Endothelial cell of umbilical vein (primary cell): ENCODE data around the gene CELSR1. TPM values are rescaled to one million over a fixed set of nuclear protein-coding genes. Genes with fewer than 3 reads are reported as not detected.

ENCODE experiments used
- BruUV-seq: library from RNA; stranded (reverse); fragments of 400-500 nt; replicated peaks from 2 replicates; lab custom pipeline; 2021; lab: Mats Ljungman, UMichigan
- CTCF ChIA-PET: fragments of 300-600, 350-600 bp; sonication (Branson Sonifier 250); formaldehyde crosslinking; loops from one replicate; lab custom pipeline; 2021; ENCODE audit warnings: antibody characterized with exemption, inconsistent platforms; lab: Charles Lee
- POLR2A ChIA-PET: fragments of 300-600, 350-600 bp; sonication (Branson Sonifier 250); formaldehyde crosslinking; loops from one replicate; lab custom pipeline; 2021; ENCODE audit warnings: antibody characterized with exemption, inconsistent platforms; lab: Charles Lee
- DNase-seq: peaks from one replicate; pipeline ENCODE4 v3.0.0-alpha.2; 2011; ENCODE audit warnings: low read depth, low spot score
- FAIRE-seq: peaks from 2 replicates; lab custom pipeline; 2011; peaks lifted over from hg19 to GRCh38; lab: Jason Lieb, UNC
- H2AFZ ChIP-seq: 2 replicates; pipeline ENCODE4 v1.6.0; 2012; ENCODE audit warnings: low read depth, low read length, control low read depth, inconsistent platforms
- H3K27ac ChIP-seq: 2 replicates; pipeline ENCODE4 v1.5.1; 2011; ENCODE audit warnings: low read depth, mild to moderate bottlenecking, control low read depth, low read length, moderate library complexity; ENCODE audit not compliant: insufficient read depth
- H3K27me3 ChIP-seq, 2 experiments: 2 replicates each; pipeline versions ENCODE4 v1.6.0 to v1.6.1; 2011; ENCODE audit warnings: low read length in 2 of 2, mixed read lengths in 1 of 2; ENCODE audit not compliant: control insufficient read depth in 2 of 2, insufficient read depth in 2 of 2
- H3K36me3 ChIP-seq, 2 experiments: 2 replicates in 1 of 2; 3 replicates in 1 of 2; pipeline ENCODE4 v1.5.1; 2011; ENCODE audit warnings: low read length in 2 of 2, mild to moderate bottlenecking in 1 of 2, moderate library complexity in 1 of 2; ENCODE audit not compliant: control insufficient read depth in 2 of 2, insufficient read depth in 2 of 2; ENCODE audit errors: extremely low read depth in 1 of 2
- H3K4me1 ChIP-seq: 3 replicates; pipeline ENCODE4 v1.5.1; 2011; ENCODE audit warnings: mild to moderate bottlenecking, low read length; ENCODE audit not compliant: control insufficient read depth, insufficient read depth; ENCODE audit errors: extremely low read depth
- H3K4me2 ChIP-seq: 2 replicates; pipeline ENCODE4 v1.6.1; 2011; ENCODE audit warnings: low read length, control low read depth, mixed read lengths; ENCODE audit not compliant: insufficient read depth
- H3K4me3 ChIP-seq, 3 experiments: fragments of 200-600 bp in 1 of 3; sonication (generic), shearing (Covaris generic) in 1 of 3; replicated peaks in 1 of 3; 2 replicates each; pipeline ENCODE4 v1.5.1; 2011 to 2016; ENCODE audit warnings: control low read depth in 3 of 3, low read length in 3 of 3, mild to moderate bottlenecking in 2 of 3, inconsistent platforms in 1 of 3, low read depth in 1 of 3, moderate library complexity in 1 of 3; ENCODE audit not compliant: insufficient read depth in 1 of 3
- H3K79me2 ChIP-seq: 2 replicates; pipeline ENCODE4 v1.6.0; 2012; ENCODE audit warnings: low read length, inconsistent platforms; ENCODE audit not compliant: control insufficient read depth, insufficient read depth
- H3K9ac ChIP-seq: replicated peaks from 2 replicates; pipeline ENCODE3; 2011; ENCODE audit warnings: low read length, control low read depth; ENCODE audit not compliant: insufficient read depth; ENCODE audit errors: extremely low read depth
- H3K9me1 ChIP-seq: replicated peaks from 3 replicates; pipeline ENCODE4 v1.6.0; 2011; ENCODE audit warnings: mild to moderate bottlenecking, low read length; ENCODE audit not compliant: control insufficient read depth, insufficient read depth; ENCODE audit errors: extremely low read depth
- H3K9me3 ChIP-seq: replicated peaks from 2 replicates; pipeline ENCODE4 v1.5.1; 2012; ENCODE audit warnings: low read length, inconsistent platforms; ENCODE audit not compliant: control insufficient read depth, insufficient read depth
- H4K20me1 ChIP-seq: replicated peaks from 2 replicates; pipeline ENCODE3; 2011; ENCODE audit warnings: mild to moderate bottlenecking, low read length; ENCODE audit not compliant: control insufficient read depth, insufficient read depth; ENCODE audit errors: extremely low read depth
- CTCF ChIP-seq, 2 donors: IDR thresholded peaks; 1 replicate in 1 of 2; 2 replicates in 1 of 2; pipeline ENCODE4 v1.5.1; 2011; ENCODE audit warnings: low read length in 2 of 2, mild to moderate bottlenecking in 2 of 2, moderate library complexity in 2 of 2, control low read depth in 1 of 2, inconsistent platforms in 1 of 2, low read depth in 1 of 2; ENCODE audit not compliant: insufficient read depth in 1 of 2; ENCODE audit errors: extremely low read depth in 1 of 2
- EZH2 ChIP-seq: IDR thresholded peaks from 2 replicates; pipeline ENCODE4 v1.6.1; 2012; ENCODE audit warnings: borderline replicate concordance, low read depth, mild to moderate bottlenecking, moderate library complexity, low read length, inconsistent platforms; ENCODE audit not compliant: severe bottlenecking
- GATA2 ChIP-seq: IDR thresholded peaks from 2 replicates; pipeline ENCODE4 v1.7.0; 2011; ENCODE audit warnings: low read depth, mild to moderate bottlenecking, moderate library complexity, mixed read lengths, low read length; ENCODE audit not compliant: insufficient read length, insufficient read depth
- MAX ChIP-seq: IDR thresholded peaks from 2 replicates; pipeline ENCODE4 v1.6.1; 2011; ENCODE audit not compliant: insufficient read depth, insufficient read length
- MYC ChIP-seq: IDR thresholded peaks from one replicate; pipeline ENCODE4 v1.6.1; 2011; ENCODE audit warnings: mild to moderate bottlenecking, low read depth, low read length
- POLR2A ChIP-seq: IDR thresholded peaks from 2 replicates; pipeline ENCODE4 v1.6.1; 2012; ENCODE audit warnings: low read depth, mild to moderate bottlenecking, control low read depth, low read length
- POLR2AphosphoS5 ChIP-seq: IDR thresholded peaks from 2 replicates; pipeline ENCODE4 v1.6.1; 2012; ENCODE audit warnings: low read depth, mild to moderate bottlenecking, control low read depth, low read length, moderate library complexity; ENCODE audit not compliant: insufficient read depth
- dilution Hi-C: fragments of 300-500 bp; cut with MboI; formaldehyde crosslinking; loops from one replicate; pipeline ENCODE4 v1.15.0; 2019; ENCODE audit warnings: low sequenced_read_pairs; ENCODE audit not compliant: extremely low pct_ligation_motif_present
- intact Hi-C: fragments of 100-400 bp; cut with micrococcal nuclease; formaldehyde crosslinking; loops from one replicate; pipeline ENCODE4 v1.10.0; 2022
- polyA plus RNA-seq, 4 experiments: library from polyadenylated mRNA; depleted of rRNA in 3 of 4; stranded (reverse) in 3 of 4; unstranded in 1 of 4; fragments of >200 nt; gene quantifications; 2 replicates each; pipeline versions ENCODE4 v1.2.1 to v1.2.3, GENCODE V29; 2011 to 2012; ENCODE audit warnings: missing spikeins in 1 of 4
- total RNA-seq: library from RNA; stranded (reverse); gene quantifications from 2 replicates; pipeline ENCODE4 v1.2.3, GENCODE V29; 2021

The CELSR1 gene
- total and polyA plus RNA-seq, 2 donors (not counting 3 experiments of a cell fraction or from before 2014, with no cell fraction given), result 3.7 to 5.4 TPM

- H3K79me2 ChIP-seq, result no peaks in the 10 kb centered on the region
- H3K9me3 ChIP-seq, result no peaks in the 10 kb centered on the region
- dilution Hi-C loops (no loop called here), intact Hi-C loops (no loop called here)
- no peaks in the 10 kb centered on the region for H3K4me1 ChIP-seq
- H3K36me3 ChIP-seq, result peaks cover 19 to 57% of the 10 kb centered on the region in 2 experiments
- no peak overlapping the region for H3K4me2 ChIP-seq
- no peak overlapping the region for H2AFZ ChIP-seq
- no peaks in the 10 kb centered on the region for H4K20me1 ChIP-seq
- H3K4me3 ChIP-seq, result no peak overlapping the region
- no peaks in the 10 kb centered on the region for H3K9me1 ChIP-seq
- H3K9ac ChIP-seq, result no peak overlapping the region
- no peak overlapping the region for H3K27ac ChIP-seq
- TF ChIP-seq GATA2, result no peak
- no peak for TF ChIP-seq POLR2AphosphoS5
- no peak for TF ChIP-seq POLR2A
- TF ChIP-seq MYC, result no peak
- no peak for TF ChIP-seq EZH2
- no peak for TF ChIP-seq CTCF (IDR thresholded peaks at IDR 0.05; ENCODE audit: extremely low read depth in 1 of 2, insufficient read depth in 1 of 2, low read depth in 1 of 2, low read length in 2 of 2)
- TF ChIP-seq MAX, result no peak
- ChIA-PET POLR2A (no interaction called here), CTCF (no interaction called here)
- FAIRE-seq (no peak), DNase-seq (no peak)
- BruUV-seq, result no TSS peak
- H3K27me3 ChIP-seq, result no peaks in the 10 kb centered on the region
These were observed 190.6 kb downstream of the CELSR1 start for GRCh38 chr22:46346680-46347405.
